ENCODE data around the gene ADGRG1.

GRCh38 chr16:57681950-57682728 is 53.7 kb downstream of the ADGRG1 start:
- no peak for TF ChIP-seq ZNF532 (CRISPR knock-in tag; IDR thresholded peaks at IDR 0.05; ENCODE audit: borderline replicate concordance)
- no peak for TF ChIP-seq JUN (CRISPR knock-in tag; IDR thresholded peaks at IDR 0.05)
- no peak for TF ChIP-seq NR3C1 (CRISPR knock-in tag; conservative IDR thresholded peaks at IDR 0.05; ENCODE audit: low read depth)
- TF ChIP-seq, protein P1, sequence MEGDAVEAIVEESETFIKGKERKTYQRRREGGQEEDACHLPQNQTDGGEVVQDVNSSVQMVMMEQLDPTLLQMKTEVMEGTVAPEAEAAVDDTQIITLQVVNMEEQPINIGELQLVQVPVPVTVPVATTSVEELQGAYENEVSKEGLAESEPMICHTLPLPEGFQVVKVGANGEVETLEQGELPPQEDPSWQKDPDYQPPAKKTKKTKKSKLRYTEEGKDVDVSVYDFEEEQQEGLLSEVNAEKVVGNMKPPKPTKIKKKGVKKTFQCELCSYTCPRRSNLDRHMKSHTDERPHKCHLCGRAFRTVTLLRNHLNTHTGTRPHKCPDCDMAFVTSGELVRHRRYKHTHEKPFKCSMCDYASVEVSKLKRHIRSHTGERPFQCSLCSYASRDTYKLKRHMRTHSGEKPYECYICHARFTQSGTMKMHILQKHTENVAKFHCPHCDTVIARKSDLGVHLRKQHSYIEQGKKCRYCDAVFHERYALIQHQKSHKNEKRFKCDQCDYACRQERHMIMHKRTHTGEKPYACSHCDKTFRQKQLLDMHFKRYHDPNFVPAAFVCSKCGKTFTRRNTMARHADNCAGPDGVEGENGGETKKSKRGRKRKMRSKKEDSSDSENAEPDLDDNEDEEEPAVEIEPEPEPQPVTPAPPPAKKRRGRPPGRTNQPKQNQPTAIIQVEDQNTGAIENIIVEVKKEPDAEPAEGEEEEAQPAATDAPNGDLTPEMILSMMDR (IDR thresholded peaks at IDR 0.05), result no peak
- no peak for TF ChIP-seq ESRRA (CRISPR knock-in tag; IDR thresholded peaks at IDR 0.05; ENCODE audit: borderline replicate concordance)
- TF ChIP-seq, protein P2, sequence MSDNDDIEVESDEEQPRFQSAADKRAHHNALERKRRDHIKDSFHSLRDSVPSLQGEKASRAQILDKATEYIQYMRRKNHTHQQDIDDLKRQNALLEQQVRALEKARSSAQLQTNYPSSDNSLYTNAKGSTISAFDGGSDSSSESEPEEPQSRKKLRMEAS (CRISPR knock-in tag; IDR thresholded peaks at IDR 0.05), result no peak
- no peak for TF ChIP-seq PRDM15 (CRISPR knock-in tag; IDR thresholded peaks at IDR 0.05)
- no peak for TF ChIP-seq GRHL2 (CRISPR knock-in tag; IDR thresholded peaks at IDR 0.05; ENCODE audit: insufficient replicate concordance, severe bottlenecking)
- TF ChIP-seq FOXP4 (CRISPR knock-in tag; IDR thresholded peaks at IDR 0.05), result no peak
- TF ChIP-seq, protein P3, sequence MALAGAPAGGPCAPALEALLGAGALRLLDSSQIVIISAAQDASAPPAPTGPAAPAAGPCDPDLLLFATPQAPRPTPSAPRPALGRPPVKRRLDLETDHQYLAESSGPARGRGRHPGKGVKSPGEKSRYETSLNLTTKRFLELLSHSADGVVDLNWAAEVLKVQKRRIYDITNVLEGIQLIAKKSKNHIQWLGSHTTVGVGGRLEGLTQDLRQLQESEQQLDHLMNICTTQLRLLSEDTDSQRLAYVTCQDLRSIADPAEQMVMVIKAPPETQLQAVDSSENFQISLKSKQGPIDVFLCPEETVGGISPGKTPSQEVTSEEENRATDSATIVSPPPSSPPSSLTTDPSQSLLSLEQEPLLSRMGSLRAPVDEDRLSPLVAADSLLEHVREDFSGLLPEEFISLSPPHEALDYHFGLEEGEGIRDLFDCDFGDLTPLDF (CRISPR knock-in tag; IDR thresholded peaks at IDR 0.05), result no peak
- TF ChIP-seq NR1H2 (CRISPR knock-in tag; IDR thresholded peaks at IDR 0.05), result no peak
- no peak for TF ChIP-seq ZNF317 (CRISPR knock-in tag; IDR thresholded peaks at IDR 0.05; ENCODE audit: borderline replicate concordance, low read depth)
- TF ChIP-seq NR2C2 (CRISPR knock-in tag; IDR thresholded peaks at IDR 0.05), result no peak
- TF ChIP-seq CREB1 (CRISPR knock-in tag; IDR thresholded peaks at IDR 0.05), result no peak
